Activated T-helper 1 cell treated with anti-CD3 and anti-CD28 coated beads, Interleukin-2, amount 50 U/mL, for 16 hours (primary cell): ENCODE data around the gene AUTS2.

Source experiments
- DNase-seq, 2 donors: peaks; one replicate each; pipeline ENCODE4 v3.0.0-alpha.2; 2020; ENCODE audit warnings: low read depth in 1 of 2, low spot score in 1 of 2

AUTS2 gene

DNA sequence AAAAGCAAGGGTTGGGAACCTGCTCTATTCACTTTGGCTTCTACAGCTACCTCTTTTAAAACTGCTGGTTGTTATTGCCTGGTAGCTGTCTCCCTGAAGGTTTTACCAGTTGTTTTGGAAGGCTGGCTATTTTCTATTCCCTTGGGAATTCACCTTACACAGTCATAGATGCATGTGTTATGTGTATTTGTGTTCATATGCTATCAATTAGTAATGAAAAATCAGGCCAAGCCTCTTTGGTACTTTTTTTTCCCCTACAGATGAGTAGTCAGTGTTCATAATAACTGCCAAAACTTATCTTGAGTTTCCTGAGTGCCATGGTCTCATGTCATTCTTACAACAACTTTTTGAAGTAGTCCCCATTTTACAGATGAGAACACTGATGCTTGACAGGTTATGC, 795.7 kb downstream of the AUTS2 start:
- no peak for DNase-seq

GRCh38 chr7:70400829-70401380, 802.6 kb downstream of the AUTS2 start:
- no peak for DNase-seq

- no peak for DNase-seq
Observed at GRCh38 chr7:70402069-70402468, 803.8 kb downstream of the AUTS2 start.

DNA sequence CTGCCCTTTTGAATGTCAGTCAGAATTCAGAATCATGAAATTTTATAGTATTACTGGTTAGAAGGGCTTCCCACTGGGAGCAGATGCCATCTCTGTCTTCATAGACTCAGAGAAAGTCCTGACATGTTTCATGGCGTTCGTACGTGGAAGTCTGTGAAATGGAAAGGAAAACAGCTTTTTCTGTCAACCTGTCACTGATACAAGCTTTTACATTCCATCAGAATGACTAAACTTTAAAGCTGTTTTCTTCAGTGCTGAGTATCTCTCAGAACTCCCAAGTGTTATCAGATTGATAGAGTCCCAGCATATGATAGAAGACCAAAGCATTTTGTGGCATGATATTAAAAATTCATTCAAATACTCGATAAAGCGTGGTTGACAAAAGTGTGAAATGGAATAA, 807.0 kb downstream of the AUTS2 start:
- no peak for DNase-seq

GRCh38 chr7:70406186-70406949, 808.1 kb downstream of the AUTS2 start:
- DNase-seq = no peak

GRCh38 chr7:70406950-70407209, 808.6 kb downstream of the AUTS2 start:
- no peak for DNase-seq

GRCh38 chr7:70408477-70408876, 810.2 kb downstream of the AUTS2 start:
- DNase-seq = no peak

DNA sequence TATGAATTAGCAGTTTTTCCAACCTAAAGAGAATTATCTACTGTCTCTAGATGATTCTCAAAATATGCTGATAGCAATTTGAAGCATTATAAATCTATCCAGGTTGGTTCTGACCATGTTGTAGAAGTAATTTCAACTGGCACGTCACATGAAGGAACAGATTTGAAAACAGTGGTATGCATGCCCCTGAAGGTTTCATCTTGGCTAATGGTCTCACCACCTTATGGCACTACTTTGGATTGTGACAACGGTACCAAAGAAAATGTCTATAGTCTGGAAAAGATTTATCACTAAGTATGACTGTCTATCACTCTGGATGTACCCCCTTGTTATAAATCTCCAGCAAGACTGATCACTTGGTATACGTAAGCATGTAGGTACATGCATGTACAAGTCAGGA, 810.6 kb downstream of the AUTS2 start:
- DNase-seq = no peak

DNA sequence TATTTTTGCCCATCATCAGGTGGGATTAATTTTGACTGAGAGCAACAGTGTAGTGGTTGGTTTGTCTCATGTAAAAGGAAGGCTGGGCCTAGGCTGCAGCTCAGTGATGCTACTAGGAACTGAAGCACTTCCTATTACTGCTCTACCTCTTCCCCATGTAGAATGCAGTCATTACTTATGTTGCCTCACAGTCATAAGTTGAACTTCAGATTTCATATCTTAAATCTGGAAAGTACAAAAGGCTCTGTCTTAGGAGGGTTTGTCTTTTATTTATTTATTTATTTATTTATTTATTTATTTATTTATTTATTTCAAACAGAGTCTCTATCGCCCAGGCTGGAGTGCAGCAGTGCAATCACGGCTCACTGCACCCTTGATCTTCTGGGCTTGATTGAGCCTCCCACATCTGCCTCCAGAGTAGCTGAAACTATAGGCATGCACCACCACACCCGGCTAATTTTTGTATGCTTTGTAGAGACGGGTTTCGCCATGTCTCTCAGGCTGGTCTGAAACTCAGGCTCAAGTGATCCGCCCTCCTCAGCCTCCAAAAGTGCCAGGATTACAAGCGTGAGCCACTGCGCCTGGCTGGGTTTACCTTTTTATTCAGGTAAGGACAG, 812.0 kb downstream of the AUTS2 start:
- no peak for DNase-seq

- DNase-seq = no peak
Observed at GRCh38 chr7:70414368-70414767, 816.1 kb downstream of the AUTS2 start.

DNA sequence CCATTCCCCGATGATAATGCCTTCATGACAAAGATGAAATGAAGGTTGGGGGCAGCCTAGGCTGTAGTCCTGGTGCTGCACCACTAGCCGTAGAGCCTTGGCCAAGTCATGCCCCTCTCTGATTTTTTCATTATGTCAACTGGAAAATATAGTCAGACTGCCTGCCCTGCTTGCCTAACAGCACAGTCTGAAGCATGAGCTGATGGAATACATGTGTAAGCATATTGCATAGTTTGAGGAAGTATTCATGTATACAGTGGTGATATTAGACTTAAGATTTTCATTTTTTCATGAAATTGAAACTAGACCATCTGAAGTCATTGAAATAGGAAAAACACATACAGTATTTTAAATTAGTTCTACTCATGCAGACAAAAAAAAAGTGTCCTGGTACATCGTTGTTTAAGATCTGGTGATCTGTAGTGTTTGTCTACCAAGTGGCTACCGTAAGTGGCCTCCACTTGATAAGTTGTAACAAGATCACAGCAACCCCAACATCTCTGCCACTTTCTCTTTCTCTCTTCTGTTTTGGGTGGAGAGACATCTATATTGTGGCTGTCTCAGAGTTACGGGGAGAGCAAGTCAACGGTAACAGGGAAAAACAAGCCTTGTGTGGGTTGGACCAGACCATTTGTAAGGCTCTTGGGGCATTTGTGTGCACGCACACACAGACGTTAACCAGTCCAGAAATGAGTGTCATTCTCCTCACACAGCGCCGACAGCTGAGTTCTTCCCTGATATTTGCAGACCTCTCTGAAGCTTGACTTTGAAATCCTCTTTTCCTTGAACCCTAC, 817.1 kb downstream of the AUTS2 start:
- DNase-seq = no peak

DNA sequence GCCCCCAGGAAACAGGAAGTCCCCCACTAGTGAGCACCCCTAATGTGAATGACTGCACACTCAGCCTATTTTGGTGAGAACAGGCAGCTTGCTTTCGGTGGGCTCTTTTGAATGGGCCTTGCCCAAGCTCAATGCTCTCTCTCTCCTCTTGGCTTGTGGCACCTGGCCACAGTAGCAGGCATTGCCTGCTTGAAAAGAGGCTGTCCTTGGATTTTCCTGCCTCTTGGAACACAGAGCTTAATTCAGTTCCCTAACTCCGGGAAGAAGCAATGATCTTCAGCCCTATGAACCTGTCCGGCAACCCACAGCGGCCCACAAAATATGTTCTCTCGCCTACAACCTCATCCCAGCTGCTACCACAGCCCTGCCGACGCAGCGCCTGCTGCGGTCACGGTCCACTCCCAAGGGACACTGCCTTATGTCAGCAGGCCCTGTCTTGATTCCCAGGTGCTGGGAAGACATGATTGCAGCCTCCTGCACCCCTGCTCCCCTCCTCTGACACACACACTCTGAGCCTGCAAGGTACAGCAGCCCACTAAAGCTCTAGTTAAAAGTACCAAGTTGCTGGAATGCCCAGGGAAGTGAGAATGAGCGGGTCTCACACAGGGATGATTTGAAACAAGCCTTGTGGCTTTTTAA, 818.2 kb downstream of the AUTS2 start:
- no peak for DNase-seq

DNA sequence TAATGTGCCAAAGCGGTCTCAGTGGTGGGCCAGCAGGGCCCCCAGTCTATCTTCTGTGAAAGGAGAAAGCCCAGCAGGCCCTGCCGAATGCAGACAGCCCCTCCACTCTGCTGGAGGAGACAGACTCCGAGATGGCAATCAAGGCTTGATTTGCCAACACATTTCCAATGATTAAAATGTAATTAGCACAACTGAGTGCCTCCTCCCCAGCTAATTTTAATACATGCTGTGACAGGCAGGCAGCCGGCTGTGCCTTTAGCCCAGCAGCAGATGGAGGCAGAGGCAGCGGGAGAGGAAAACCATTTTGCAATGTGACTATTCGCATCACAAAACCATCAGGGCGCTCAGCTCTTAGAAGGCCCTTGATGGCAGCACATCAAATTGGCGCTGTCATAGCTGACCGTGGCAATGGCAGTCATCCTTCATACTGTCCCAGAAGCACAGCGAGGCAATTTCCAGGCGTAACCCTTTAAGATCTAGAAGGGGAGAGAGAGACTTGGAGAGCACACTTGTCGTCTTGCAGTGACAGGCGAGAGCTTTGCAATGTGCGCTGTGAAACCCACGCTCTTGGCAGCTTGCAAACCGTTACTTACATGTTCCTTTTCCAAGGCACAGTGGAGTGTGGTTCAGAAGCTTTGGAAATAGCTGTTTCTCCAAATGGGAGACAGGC, 818.8 kb downstream of the AUTS2 start:
- no peak for DNase-seq

GRCh38 chr7:70419526-70420380, 821.5 kb downstream of the AUTS2 start:
- no peak for DNase-seq

DNA sequence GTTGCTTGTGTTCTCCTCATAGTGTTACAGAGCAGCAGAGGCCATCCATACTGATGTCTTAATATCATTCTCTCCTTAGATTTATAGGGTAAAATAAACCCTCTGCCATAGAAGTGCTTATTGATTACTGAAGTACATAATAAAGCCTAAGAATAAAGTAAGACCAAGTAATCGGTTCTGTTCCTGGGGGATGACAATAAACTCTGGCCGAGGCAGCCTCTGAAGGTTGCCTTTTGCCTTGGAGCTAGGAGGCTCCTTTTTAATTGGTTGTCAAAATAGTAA, 822.0 kb downstream of the AUTS2 start:
- DNase-seq = no peak

DNA sequence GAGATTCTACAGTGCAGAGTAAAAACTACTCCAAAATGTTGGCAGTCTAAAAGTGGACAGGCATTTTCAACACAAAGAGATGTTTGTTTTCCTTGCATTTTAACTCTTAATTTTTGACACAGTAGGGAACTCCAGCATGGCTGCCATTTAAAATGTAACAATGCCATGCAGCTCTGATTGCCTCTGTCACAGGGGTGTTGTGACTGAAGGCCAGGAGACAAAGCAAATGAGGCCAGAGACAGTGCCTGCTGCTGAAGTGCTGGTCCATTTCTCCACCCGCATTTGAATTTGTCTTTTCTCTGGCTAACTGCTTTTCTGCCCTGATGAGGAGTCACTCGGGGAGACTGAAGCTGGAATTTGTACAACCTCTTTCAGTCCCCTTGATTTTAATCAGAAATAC, 823.0 kb downstream of the AUTS2 start:
- DNase-seq = no peak

DNA sequence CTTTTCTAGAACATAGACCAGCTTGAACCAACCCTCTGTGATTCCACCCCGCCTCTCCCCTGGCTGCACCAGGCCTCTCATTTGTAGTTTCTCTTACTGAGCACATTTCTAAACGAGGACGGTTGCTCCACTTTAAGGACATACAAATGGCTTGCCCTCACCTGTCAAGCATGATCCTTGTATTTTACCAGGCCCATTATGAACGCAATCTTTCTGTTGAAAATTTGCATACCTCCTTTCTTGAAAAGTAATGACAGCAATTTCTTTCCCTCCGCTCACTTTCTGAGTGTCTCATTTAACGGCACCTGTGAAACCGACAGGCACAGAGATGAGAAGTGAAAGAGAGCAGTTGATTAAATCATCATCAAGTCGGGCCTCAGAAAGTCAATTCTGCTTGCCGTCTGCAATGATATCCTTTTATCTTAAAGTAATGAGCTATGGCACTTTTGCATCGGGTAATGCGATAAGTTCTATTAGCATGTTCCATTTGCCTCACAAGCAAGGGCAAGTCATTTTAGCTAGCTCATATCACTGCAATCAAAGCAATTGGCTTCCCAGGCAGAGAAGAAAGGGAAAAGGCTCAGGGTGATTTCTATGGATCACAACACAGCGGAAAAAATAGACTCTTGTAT, 828.1 kb downstream of the AUTS2 start:
- DNase-seq = no peak

GRCh38 chr7:70432567-70433001, 834.3 kb downstream of the AUTS2 start:
- no peak for DNase-seq

- DNase-seq = no peak
Observed at GRCh38 chr7:70434376-70434775, 836.1 kb downstream of the AUTS2 start.

GRCh38 chr7:70434821-70435220, 836.5 kb downstream of the AUTS2 start:
- no peak for DNase-seq
